ENCODE measurements around the gene CNPY2. TPM values are rescaled to one million over a fixed set of nuclear protein-coding genes. Genes with fewer than 3 reads are reported as not detected.

Gene CNPY2
- total and polyA plus RNA-seq, 2 of the 13 experiments (the other 11 are each of a cell fraction or from before 2014, with no cell fraction given): 285 to 356 TPM

DNA sequence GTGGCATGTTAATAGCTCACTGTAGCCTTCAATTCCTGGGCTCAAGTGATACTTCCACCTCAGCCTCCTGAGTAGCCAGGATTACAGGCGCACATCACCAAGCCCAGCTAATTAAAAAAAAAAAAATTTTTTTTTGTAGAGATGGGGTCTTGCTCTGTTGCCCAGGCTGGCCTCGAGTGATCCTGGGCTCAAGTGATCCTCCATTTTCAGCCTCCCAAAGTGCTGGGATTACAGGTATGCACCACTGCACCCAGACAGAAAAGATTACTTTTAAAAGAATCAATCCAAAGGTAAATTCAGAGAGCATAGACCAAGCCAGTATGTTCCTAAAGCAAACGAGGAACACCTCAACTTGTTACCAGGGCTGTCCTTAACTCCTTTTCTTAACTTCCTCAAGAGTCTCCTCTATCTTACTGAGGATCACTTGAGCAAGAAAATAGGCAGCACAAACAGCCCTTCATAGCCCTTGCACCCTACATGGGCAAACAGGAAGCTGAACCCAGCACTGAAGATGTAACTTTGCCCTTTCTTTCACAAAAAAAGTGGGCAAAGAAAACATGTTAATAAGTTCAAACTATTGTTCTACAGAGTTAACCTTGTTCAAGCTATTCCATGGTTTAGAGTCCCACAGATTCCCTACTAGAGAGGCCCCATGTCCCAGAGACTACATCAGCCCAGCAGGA lies 26.9 kb downstream of the CNPY2 start:
- Histone ChIP-seq H2AFZ (ENCODE audit: low read length) (no peak overlapping the region), H3K9me3 (ENCODE audit: low read length) (no peaks in the 10 kb centered on the region), H4K20me1 (ENCODE audit: insufficient read depth, low read length) (peaks cover 5% of the 10 kb centered on the region; the same call in 1 of the 2 replicates), H3K27me3 (ENCODE audit: control insufficient read depth in 1 of 2, insufficient read depth in 2 of 2, low read length in 2 of 2) (no peaks in the 10 kb centered on the region), H3K4me3 (replicated peaks in 1 of 3; ENCODE audit: insufficient read depth in 1 of 3, low read depth in 2 of 3, low read length in 3 of 3) (no peak overlapping the region), H3K27ac (ENCODE audit: extremely low read length, insufficient read depth, low read length) (peak overlapping the region; percentile 29), H3K4me2 (ENCODE audit: low read depth, low read length) (peak overlapping the region; percentile 18; the same call in 1 of the 2 replicates), H3K4me1 (ENCODE audit: insufficient read depth, low read length) (peaks cover 66% of the 10 kb centered on the region), H3K9ac (ENCODE audit: insufficient read depth, low read depth, low read length) (no peak overlapping the region), H3K36me3 (replicated peaks in 1 of 2; ENCODE audit: control insufficient read depth in 1 of 2, insufficient read depth in 2 of 2, low read length in 2 of 2) (peaks cover 1 to 36% of the 10 kb centered on the region in 2 experiments; a peak in 4 of 5 replicates), H3K79me2 (ENCODE audit: insufficient read depth, low read length) (peaks cover 48% of the 10 kb centered on the region)
- DNase-seq (ENCODE audit: low spot score) (no peak), FAIRE-seq (no peak), ATAC-seq (peak; percentile 23; the same call in 2 of the 3 replicates)
- intact Hi-C loops (cut with micrococcal nuclease; ENCODE audit: unreplicated experiment): no loop called here
- in situ Hi-C loops (cut with HindIII; ENCODE audit: extremely low pct_ligation_motif_present, low pct_unique_long_range_greater_than_20kb): no loop called here
- 83% methylated on average over 3 of the region's 3 CpGs for WGBS (ENCODE audit: low lambda C conversion rate)
- BruUV-seq (replicated peaks): no TSS peak
- ChIA-PET CTCF (ENCODE audit: low intra/inter-chr PET ratio, low total read pairs) (no interaction called here), POLR2A (interaction anchor here (0.7 to 2.5 kb wide), 4 partner anchors 10 to 67 kb away, joined by 3 to 7 read pairs (median 4); partner anchors contain the start of genes CS, PAN2 and RNF41)
- TF ChIP-seq JUND (CRISPR knock-in tag; IDR thresholded peaks at IDR 0.05): no peak
- TF ChIP-seq, protein P1, sequence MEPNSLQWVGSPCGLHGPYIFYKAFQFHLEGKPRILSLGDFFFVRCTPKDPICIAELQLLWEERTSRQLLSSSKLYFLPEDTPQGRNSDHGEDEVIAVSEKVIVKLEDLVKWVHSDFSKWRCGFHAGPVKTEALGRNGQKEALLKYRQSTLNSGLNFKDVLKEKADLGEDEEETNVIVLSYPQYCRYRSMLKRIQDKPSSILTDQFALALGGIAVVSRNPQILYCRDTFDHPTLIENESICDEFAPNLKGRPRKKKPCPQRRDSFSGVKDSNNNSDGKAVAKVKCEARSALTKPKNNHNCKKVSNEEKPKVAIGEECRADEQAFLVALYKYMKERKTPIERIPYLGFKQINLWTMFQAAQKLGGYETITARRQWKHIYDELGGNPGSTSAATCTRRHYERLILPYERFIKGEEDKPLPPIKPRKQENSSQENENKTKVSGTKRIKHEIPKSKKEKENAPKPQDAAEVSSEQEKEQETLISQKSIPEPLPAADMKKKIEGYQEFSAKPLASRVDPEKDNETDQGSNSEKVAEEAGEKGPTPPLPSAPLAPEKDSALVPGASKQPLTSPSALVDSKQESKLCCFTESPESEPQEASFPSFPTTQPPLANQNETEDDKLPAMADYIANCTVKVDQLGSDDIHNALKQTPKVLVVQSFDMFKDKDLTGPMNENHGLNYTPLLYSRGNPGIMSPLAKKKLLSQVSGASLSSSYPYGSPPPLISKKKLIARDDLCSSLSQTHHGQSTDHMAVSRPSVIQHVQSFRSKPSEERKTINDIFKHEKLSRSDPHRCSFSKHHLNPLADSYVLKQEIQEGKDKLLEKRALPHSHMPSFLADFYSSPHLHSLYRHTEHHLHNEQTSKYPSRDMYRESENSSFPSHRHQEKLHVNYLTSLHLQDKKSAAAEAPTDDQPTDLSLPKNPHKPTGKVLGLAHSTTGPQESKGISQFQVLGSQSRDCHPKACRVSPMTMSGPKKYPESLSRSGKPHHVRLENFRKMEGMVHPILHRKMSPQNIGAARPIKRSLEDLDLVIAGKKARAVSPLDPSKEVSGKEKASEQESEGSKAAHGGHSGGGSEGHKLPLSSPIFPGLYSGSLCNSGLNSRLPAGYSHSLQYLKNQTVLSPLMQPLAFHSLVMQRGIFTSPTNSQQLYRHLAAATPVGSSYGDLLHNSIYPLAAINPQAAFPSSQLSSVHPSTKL (CRISPR knock-in tag; IDR thresholded peaks at IDR 0.05): no peak
- TF ChIP-seq ZNF496 (CRISPR knock-in tag; IDR thresholded peaks at IDR 0.05; ENCODE audit: insufficient replicate concordance): no peak
- no peak for TF ChIP-seq SOX13 (IDR thresholded peaks at IDR 0.05)
- TF ChIP-seq SOX13 (CRISPR knock-in tag; conservative IDR thresholded peaks at IDR 0.05 in 1 of 2, IDR thresholded peaks at IDR 0.05 in 1 of 2): peak in 1 of 2 experiments; percentile 59; a peak in 1 of 4 replicates
- peak; percentile 80 for TF ChIP-seq SRF (IDR thresholded peaks at IDR 0.05; ENCODE audit: low read depth, low read length)
- TF ChIP-seq SOX5 (CRISPR knock-in tag; IDR thresholded peaks at IDR 0.05; ENCODE audit: borderline replicate concordance): peak; percentile 57; the same call in 1 of the 2 replicates
- TF ChIP-seq, protein P2, sequence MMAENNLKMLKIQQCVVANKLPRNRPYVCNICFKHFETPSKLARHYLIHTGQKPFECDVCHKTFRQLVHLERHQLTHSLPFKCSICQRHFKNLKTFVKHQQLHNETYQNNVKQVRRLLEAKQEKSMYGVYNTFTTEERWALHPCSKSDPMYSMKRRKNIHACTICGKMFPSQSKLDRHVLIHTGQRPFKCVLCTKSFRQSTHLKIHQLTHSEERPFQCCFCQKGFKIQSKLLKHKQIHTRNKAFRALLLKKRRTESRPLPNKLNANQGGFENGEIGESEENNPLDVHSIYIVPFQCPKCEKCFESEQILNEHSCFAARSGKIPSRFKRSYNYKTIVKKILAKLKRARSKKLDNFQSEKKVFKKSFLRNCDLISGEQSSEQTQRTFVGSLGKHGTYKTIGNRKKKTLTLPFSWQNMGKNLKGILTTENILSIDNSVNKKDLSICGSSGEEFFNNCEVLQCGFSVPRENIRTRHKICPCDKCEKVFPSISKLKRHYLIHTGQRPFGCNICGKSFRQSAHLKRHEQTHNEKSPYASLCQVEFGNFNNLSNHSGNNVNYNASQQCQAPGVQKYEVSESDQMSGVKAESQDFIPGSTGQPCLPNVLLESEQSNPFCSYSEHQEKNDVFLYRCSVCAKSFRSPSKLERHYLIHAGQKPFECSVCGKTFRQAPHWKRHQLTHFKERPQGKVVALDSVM (CRISPR knock-in tag; IDR thresholded peaks at IDR 0.05): peak; percentile 80
- no peak for TF ChIP-seq CEBPG (CRISPR knock-in tag; IDR thresholded peaks at IDR 0.05)
- peak; percentile 79 for TF ChIP-seq ZNF121 (CRISPR knock-in tag; IDR thresholded peaks at IDR 0.05)

Measured in HepG2 (cell line).